ENCODE results near the gene ALAD.
A peak's percentile ranks its signal among the peaks of the same experiment; 100 is the strongest.
"Not testable (repeated sequence)": the region's sequence is repeated elsewhere in the genome, so short reads cannot be mapped to it uniquely, and the experiment has no call there.

Gene ALAD

GRCh38 chr9:113401027-113401792 is at the start of gene ALAD:
Gene ALAD (minus strand): TSS chr9:113401284. CDS start chr9:113393559, 7,725 bp downstream.
- Mint-ChIP-seq H3K9me3 (no peaks in the 10 kb centered on the region), H3K4me1 (peaks cover 28% of the 10 kb centered on the region), H3K4me3 (peak within 1 kb of the TSS; percentile 88), H3K36me3 (ENCODE audit: insufficient read depth) (peaks cover 11% of the 10 kb centered on the region), H3K27ac (ENCODE audit: low read depth) (peak within 1 kb of the TSS; percentile 89), H3K27me3 (no peaks in the 10 kb centered on the region)
- DNase-seq (ENCODE audit: low spot score in 2 of 2) (peak; percentile 99), ATAC-seq (replicated peaks; ENCODE audit: extremely low read depth, poor library complexity, severe bottlenecking) (peak; percentile 99)

DNA sequence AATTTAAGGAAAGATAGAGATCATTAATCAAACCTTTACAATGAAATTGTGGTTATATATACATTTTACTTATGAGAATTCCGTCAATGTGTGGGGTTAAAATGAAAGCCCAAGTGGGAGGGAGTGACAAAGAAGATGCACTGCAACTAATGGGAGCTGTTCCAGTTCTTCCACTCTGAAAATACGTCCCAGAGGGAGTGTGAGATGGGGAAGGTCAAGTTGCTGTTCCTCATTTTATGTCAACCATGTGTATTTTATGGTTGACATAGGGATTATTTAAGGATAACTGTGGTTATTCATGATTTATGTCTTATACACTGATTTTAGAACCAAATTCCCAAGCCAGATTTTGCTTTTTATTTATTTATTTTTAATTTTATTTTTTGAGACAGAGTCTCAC is 48.3 kb upstream of the ALAD start:
- Mint-ChIP-seq H3K4me3 (no peak overlapping the region), H3K36me3 (ENCODE audit: insufficient read depth) (peaks cover 3% of the 10 kb centered on the region), H3K9me3 (no peaks in the 10 kb centered on the region), H3K27me3 (no peaks in the 10 kb centered on the region), H3K27ac (ENCODE audit: low read depth) (no peak overlapping the region), H3K4me1 (no peaks in the 10 kb centered on the region)
- DNase-seq (ENCODE audit: low spot score in 2 of 2) (no peak), ATAC-seq (replicated peaks; ENCODE audit: extremely low read depth, poor library complexity, severe bottlenecking) (no peak)

DNA sequence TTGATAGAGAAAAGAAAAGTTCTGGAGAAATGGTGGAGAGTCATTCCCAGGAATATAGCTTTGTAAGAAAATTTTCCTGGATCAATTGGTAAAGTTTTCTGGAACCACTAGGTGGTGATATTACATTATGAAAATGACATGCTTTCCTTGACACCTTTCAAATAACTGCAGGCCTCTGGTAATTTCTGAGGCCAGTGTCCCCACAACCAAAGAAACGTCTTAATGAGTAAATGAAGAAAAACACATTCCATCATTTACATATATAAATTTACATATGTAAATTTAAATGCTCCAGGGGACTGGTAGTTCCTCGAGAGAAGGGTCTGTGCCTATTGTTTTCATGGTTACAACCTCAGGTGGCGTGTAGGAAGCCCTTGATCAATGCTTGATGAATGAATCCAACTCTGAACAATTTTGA is 45.2 kb upstream of the ALAD start:
- H3K27ac Mint-ChIP-seq (ENCODE audit: low read depth), result no peak overlapping the region

DNA sequence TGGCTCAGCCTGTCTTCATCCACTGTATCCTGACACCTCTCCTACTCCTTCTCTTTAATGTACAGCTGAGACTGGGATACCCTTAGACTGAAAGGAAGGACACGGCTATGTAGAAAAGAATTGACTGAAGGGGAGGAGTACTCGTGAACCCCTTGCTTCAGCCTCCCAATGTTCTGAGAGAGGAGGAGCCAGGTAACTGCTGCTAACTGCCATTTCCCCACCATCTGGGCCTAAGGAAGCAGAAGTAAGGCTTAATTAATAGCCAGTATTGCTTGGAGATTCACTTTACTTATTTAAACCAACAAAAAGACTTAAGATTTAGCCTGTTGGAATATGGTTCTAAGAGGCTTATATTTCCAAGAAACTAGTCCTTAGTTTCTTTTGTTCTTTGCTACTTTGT is 43.7 kb upstream of the ALAD start:
- Mint-ChIP-seq H3K27me3 (no peaks in the 10 kb centered on the region), H3K27ac (ENCODE audit: low read depth) (no peak overlapping the region), H3K4me3 (no peak overlapping the region), H3K9me3 (no peaks in the 10 kb centered on the region), H3K36me3 (ENCODE audit: insufficient read depth) (no peaks in the 10 kb centered on the region), H3K4me1 (no peaks in the 10 kb centered on the region)
- ATAC-seq (replicated peaks; ENCODE audit: extremely low read depth, poor library complexity, severe bottlenecking), result no peak
- DNase-seq (ENCODE audit: low spot score in 2 of 2), result no peak

More for the DNA sequence above, 45.2 kb upstream of the ALAD start:
- Mint-ChIP-seq H3K4me3 (no peak overlapping the region), H3K36me3 (ENCODE audit: insufficient read depth) (no peaks in the 10 kb centered on the region), H3K9me3 (no peaks in the 10 kb centered on the region), H3K4me1 (no peaks in the 10 kb centered on the region), H3K27me3 (no peaks in the 10 kb centered on the region)
- ATAC-seq (replicated peaks; ENCODE audit: extremely low read depth, poor library complexity, severe bottlenecking) (no peak), DNase-seq (ENCODE audit: low spot score in 2 of 2) (no peak)

- not testable (repeated sequence) for H3K4me3 Mint-ChIP-seq; H3K9me3 Mint-ChIP-seq; H3K36me3 Mint-ChIP-seq (ENCODE audit: insufficient read depth); H3K4me1 Mint-ChIP-seq; ATAC-seq (replicated peaks; ENCODE audit: extremely low read depth, poor library complexity, severe bottlenecking); H3K27ac Mint-ChIP-seq (ENCODE audit: low read depth); DNase-seq (ENCODE audit: low spot score in 2 of 2)
- H3K27me3 Mint-ChIP-seq, result peaks cover 22% of the 10 kb centered on the region
These were observed 36.6 kb upstream of the ALAD start for GRCh38 chr9:113437716-113438115.

- ATAC-seq (replicated peaks; ENCODE audit: extremely low read depth, poor library complexity, severe bottlenecking), result no peak
- no peak overlapping the region for H3K4me3 Mint-ChIP-seq
- peaks cover 22% of the 10 kb centered on the region for H3K27me3 Mint-ChIP-seq
- no peak overlapping the region for H3K27ac Mint-ChIP-seq (ENCODE audit: low read depth)
- no peaks in the 10 kb centered on the region for H3K4me1 Mint-ChIP-seq
- H3K36me3 Mint-ChIP-seq (ENCODE audit: insufficient read depth), result peaks cover 4% of the 10 kb centered on the region
- DNase-seq (ENCODE audit: low spot score in 2 of 2), result no peak
- H3K9me3 Mint-ChIP-seq, result no peaks in the 10 kb centered on the region
These were observed 35.8 kb upstream of the ALAD start for GRCh38 chr9:113436728-113437515.

DNA sequence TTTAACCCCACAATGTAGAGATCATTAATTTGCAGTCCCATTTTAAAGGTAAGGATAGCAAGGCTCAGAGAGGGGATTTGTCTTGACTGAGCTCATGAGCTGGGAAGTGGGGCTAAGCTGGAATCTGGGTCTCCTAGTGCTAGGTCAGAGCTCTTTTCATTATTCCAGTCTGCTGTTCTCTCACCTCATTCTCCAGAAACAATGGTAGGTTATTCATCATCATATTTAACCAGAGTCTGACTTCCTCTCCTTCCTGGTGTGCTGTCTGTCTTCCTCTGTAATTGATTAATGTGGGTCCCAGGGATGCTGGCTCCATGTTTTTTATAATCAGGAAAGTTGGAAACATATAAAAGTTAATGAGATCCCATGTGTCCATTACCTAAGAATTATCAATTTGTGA is 30.1 kb upstream of the ALAD start:
- H3K27me3 Mint-ChIP-seq, result peaks cover 22% of the 10 kb centered on the region
- no peak overlapping the region for H3K27ac Mint-ChIP-seq (ENCODE audit: low read depth)
- no peak overlapping the region for H3K4me3 Mint-ChIP-seq
- no peaks in the 10 kb centered on the region for H3K36me3 Mint-ChIP-seq (ENCODE audit: insufficient read depth)
- DNase-seq (ENCODE audit: low spot score in 2 of 2), result no peak
- no peak for ATAC-seq (replicated peaks; ENCODE audit: extremely low read depth, poor library complexity, severe bottlenecking)
- no peaks in the 10 kb centered on the region for H3K9me3 Mint-ChIP-seq
- no peaks in the 10 kb centered on the region for H3K4me1 Mint-ChIP-seq

- Mint-ChIP-seq H3K27ac (ENCODE audit: low read depth) (no peak overlapping the region), H3K9me3 (no peaks in the 10 kb centered on the region), H3K27me3 (peaks cover 15% of the 10 kb centered on the region), H3K4me3 (no peak overlapping the region), H3K4me1 (no peaks in the 10 kb centered on the region), H3K36me3 (ENCODE audit: insufficient read depth) (no peaks in the 10 kb centered on the region)
- no peak for DNase-seq (ENCODE audit: low spot score in 2 of 2)
- no peak for ATAC-seq (replicated peaks; ENCODE audit: extremely low read depth, poor library complexity, severe bottlenecking)
These were observed 27.1 kb upstream of the ALAD start for GRCh38 chr9:113428062-113428615.

- ATAC-seq (replicated peaks; ENCODE audit: extremely low read depth, poor library complexity, severe bottlenecking), result no peak
- Mint-ChIP-seq H3K9me3 (no peaks in the 10 kb centered on the region), H3K4me1 (no peaks in the 10 kb centered on the region), H3K27ac (ENCODE audit: low read depth) (no peak overlapping the region), H3K36me3 (ENCODE audit: insufficient read depth) (no peaks in the 10 kb centered on the region), H3K27me3 (peaks cover 15% of the 10 kb centered on the region), H3K4me3 (no peak overlapping the region)
- DNase-seq (ENCODE audit: low spot score in 2 of 2), result no peak
These were observed 26.5 kb upstream of the ALAD start for GRCh38 chr9:113427629-113428028.

GRCh38 chr9:113426701-113427100 is 25.6 kb upstream of the ALAD start:
- ATAC-seq (replicated peaks; ENCODE audit: extremely low read depth, poor library complexity, severe bottlenecking) (no peak), DNase-seq (ENCODE audit: low spot score in 2 of 2) (no peak)
- H3K9me3 Mint-ChIP-seq, result no peaks in the 10 kb centered on the region
- H3K4me1 Mint-ChIP-seq, result no peaks in the 10 kb centered on the region
- H3K27ac Mint-ChIP-seq (ENCODE audit: low read depth), result no peak overlapping the region
- H3K4me3 Mint-ChIP-seq, result no peak overlapping the region
- H3K36me3 Mint-ChIP-seq (ENCODE audit: insufficient read depth), result no peaks in the 10 kb centered on the region
- H3K27me3 Mint-ChIP-seq, result peaks cover 15% of the 10 kb centered on the region

GRCh38 chr9:113425072-113425471 is 24.0 kb upstream of the ALAD start:
- H3K4me3 Mint-ChIP-seq, result no peak overlapping the region
- peaks cover 15% of the 10 kb centered on the region for H3K27me3 Mint-ChIP-seq
- no peaks in the 10 kb centered on the region for H3K36me3 Mint-ChIP-seq (ENCODE audit: insufficient read depth)
- ATAC-seq (replicated peaks; ENCODE audit: extremely low read depth, poor library complexity, severe bottlenecking), result no peak
- no peaks in the 10 kb centered on the region for H3K4me1 Mint-ChIP-seq
- no peaks in the 10 kb centered on the region for H3K9me3 Mint-ChIP-seq
- DNase-seq (ENCODE audit: low spot score in 2 of 2), result no peak
- no peak overlapping the region for H3K27ac Mint-ChIP-seq (ENCODE audit: low read depth)

DNA sequence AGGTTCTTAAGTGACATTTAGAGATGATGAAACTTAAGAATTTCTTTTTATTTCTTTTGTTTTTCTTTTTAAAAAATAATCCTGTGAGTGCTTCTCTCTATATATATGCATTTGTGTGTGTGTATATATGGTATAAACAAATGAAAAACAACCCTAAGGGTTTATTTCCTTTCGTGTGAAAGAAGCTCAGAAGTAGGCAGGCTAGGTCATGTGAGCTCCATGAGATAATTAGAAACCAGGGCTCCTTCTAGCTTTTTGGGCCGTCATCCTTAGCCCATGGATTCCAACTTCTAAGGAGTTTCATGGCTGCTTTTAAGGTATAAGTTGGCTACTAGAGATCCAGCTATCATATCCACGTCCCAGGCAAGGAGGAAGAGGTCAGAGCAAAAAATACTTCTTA is 20.6 kb upstream of the ALAD start:
- Mint-ChIP-seq H3K4me3 (no peak overlapping the region), H3K27me3 (peaks cover 15% of the 10 kb centered on the region), H3K4me1 (no peaks in the 10 kb centered on the region), H3K36me3 (ENCODE audit: insufficient read depth) (no peaks in the 10 kb centered on the region), H3K9me3 (no peaks in the 10 kb centered on the region), H3K27ac (ENCODE audit: low read depth) (no peak overlapping the region)
- ATAC-seq (replicated peaks; ENCODE audit: extremely low read depth, poor library complexity, severe bottlenecking) (no peak), DNase-seq (ENCODE audit: low spot score in 2 of 2) (no peak)

DNA sequence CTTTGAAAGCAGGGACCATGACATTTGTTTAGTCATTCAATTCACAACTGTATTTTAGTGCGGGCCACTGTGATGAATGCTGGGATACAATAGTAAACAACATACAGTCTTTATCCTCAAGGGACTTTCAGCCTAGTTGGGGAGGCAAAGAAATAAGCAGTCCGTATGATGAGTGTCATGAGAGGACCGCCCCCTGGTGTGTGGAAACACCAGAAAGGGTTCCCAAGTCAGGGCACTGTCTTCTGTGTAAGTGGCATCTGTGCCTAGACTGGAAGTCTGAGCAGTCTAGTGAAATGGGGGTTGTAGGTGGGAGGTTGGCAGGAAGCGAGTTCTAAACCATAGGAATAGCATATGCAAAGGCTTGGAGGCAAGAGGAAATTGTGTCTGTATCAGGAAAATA is 16.3 kb upstream of the ALAD start:
- no peak for DNase-seq (ENCODE audit: low spot score in 2 of 2)
- Mint-ChIP-seq H3K9me3 (no peaks in the 10 kb centered on the region), H3K4me3 (no peak overlapping the region), H3K27me3 (no peaks in the 10 kb centered on the region), H3K27ac (ENCODE audit: low read depth) (no peak overlapping the region), H3K4me1 (no peaks in the 10 kb centered on the region), H3K36me3 (ENCODE audit: insufficient read depth) (no peaks in the 10 kb centered on the region)
- no peak for ATAC-seq (replicated peaks; ENCODE audit: extremely low read depth, poor library complexity, severe bottlenecking)

All from central memory CD8-positive, alpha-beta T cell (primary cell).